Measurements from ENCODE around the gene RMND5B.

The RMND5B gene

GRCh38 chr5:178147406-178147805 lies 16.6 kb downstream of the RMND5B start:
- H3K4me2 ChIP-seq (ENCODE audit: low read length), result no peak overlapping the region
- no peaks in the 10 kb centered on the region for H3K9me3 ChIP-seq (ENCODE audit: control insufficient read depth, low read length)
- H3K4me1 ChIP-seq, result peaks cover 2% of the 10 kb centered on the region
- no peak overlapping the region for H3K4me3 ChIP-seq (ENCODE audit: low read depth, low read length)
- H3K27me3 ChIP-seq (ENCODE audit: control insufficient read depth, insufficient read depth, low read length), result no peaks in the 10 kb centered on the region
- no peaks in the 10 kb centered on the region for H3K79me2 ChIP-seq
- TF ChIP-seq CTCF (IDR thresholded peaks at IDR 0.05), result no peak
- no peak overlapping the region for H2AFZ ChIP-seq
- no peaks in the 10 kb centered on the region for H3K36me3 ChIP-seq (ENCODE audit: control insufficient read depth, insufficient read depth, low read length)
- no peak overlapping the region for H3K27ac ChIP-seq
- H3K9ac ChIP-seq, result no peak overlapping the region

GRCh38 chr5:178149199-178149932 lies 18.6 kb downstream of the RMND5B start:
- Histone ChIP-seq H3K27ac (no peak overlapping the region), H3K9me3 (ENCODE audit: control insufficient read depth, low read length) (no peaks in the 10 kb centered on the region), H3K4me1 (peaks cover 2% of the 10 kb centered on the region), H3K9ac (no peak overlapping the region), H3K27me3 (ENCODE audit: control insufficient read depth, insufficient read depth, low read length) (no peaks in the 10 kb centered on the region), H3K36me3 (ENCODE audit: control insufficient read depth, insufficient read depth, low read length) (no peaks in the 10 kb centered on the region), H3K4me2 (ENCODE audit: low read length) (no peak overlapping the region), H3K79me2 (no peaks in the 10 kb centered on the region), H3K4me3 (ENCODE audit: low read depth, low read length) (no peak overlapping the region), H2AFZ (no peak overlapping the region)
- TF ChIP-seq CTCF (IDR thresholded peaks at IDR 0.05), result no peak

- Histone ChIP-seq H3K79me2 (no peaks in the 10 kb centered on the region), H3K9ac (no peak overlapping the region), H3K4me1 (peaks cover 2% of the 10 kb centered on the region), H3K27me3 (ENCODE audit: control insufficient read depth, insufficient read depth, low read length) (no peaks in the 10 kb centered on the region), H3K4me2 (ENCODE audit: low read length) (no peak overlapping the region), H2AFZ (no peak overlapping the region), H3K4me3 (ENCODE audit: low read depth, low read length) (no peak overlapping the region), H3K9me3 (ENCODE audit: control insufficient read depth, low read length) (no peaks in the 10 kb centered on the region), H3K36me3 (ENCODE audit: control insufficient read depth, insufficient read depth, low read length) (no peaks in the 10 kb centered on the region), H3K27ac (no peak overlapping the region)
- TF ChIP-seq CTCF (IDR thresholded peaks at IDR 0.05), result no peak
These were observed 20.3 kb downstream of the RMND5B start for GRCh38 chr5:178150977-178151734.

- no peaks in the 10 kb centered on the region for H3K79me2 ChIP-seq
These were observed 22.0 kb downstream of the RMND5B start for GRCh38 chr5:178152491-178153444.

More at GRCh38 chr5:178152491-178153444, 22.0 kb downstream of the RMND5B start:
- TF ChIP-seq CTCF (IDR thresholded peaks at IDR 0.05), result no peak
- H3K9ac ChIP-seq, result no peak overlapping the region
- no peaks in the 10 kb centered on the region for H3K36me3 ChIP-seq (ENCODE audit: control insufficient read depth, insufficient read depth, low read length)
- no peaks in the 10 kb centered on the region for H3K9me3 ChIP-seq (ENCODE audit: control insufficient read depth, low read length)
- no peaks in the 10 kb centered on the region for H3K27me3 ChIP-seq (ENCODE audit: control insufficient read depth, insufficient read depth, low read length)
- peak overlapping the region; percentile 76 for H3K4me2 ChIP-seq (ENCODE audit: low read length)
- peak overlapping the region; percentile 74 for H3K4me3 ChIP-seq (ENCODE audit: low read depth, low read length)
- peaks cover 2% of the 10 kb centered on the region for H3K4me1 ChIP-seq
- no peak overlapping the region for H3K27ac ChIP-seq
- peak overlapping the region; percentile 87 for H2AFZ ChIP-seq
